NCI-H1694 treated with DMSO at 0.1 percent for 48 hours (cell line): ENCODE measurements around the gene PGPEP1.

ENCODE experiments used
- DNase-seq: peaks from one replicate; lab custom pipeline; 2025; lab: John Stamatoyannopoulos, UW

PGPEP1 gene

GRCh38 chr19:18418483-18419194 lies 78.2 kb downstream of the PGPEP1 start:
- DNase-seq: no peak

- peak; percentile 44 for DNase-seq
Observed at GRCh38 chr19:18419195-18419698, 78.8 kb downstream of the PGPEP1 start, which contains the start of gene SSBP4. TSS of gene SSBP4 (plus strand) at chr19:18419398. CDS start at chr19:18419649, 251 bp downstream.
